HL-60 (cell line): Measurements from ENCODE around the gene ZMYND10.

Source experiments
- DNase-seq, 2 experiments: peaks; one replicate each; pipeline ENCODE4 v3.0.0-alpha.2; 2010 to 2020; ENCODE audit warnings: low read depth in 1 of 2, low spot score in 1 of 2
- H3K27ac ChIP-seq: fragments of 250-450 bp; sonication (Bioruptor Pico); replicated peaks from 2 replicates; pipeline ENCODE4 v1.5.1; 2020; ENCODE audit warnings: mild to moderate bottlenecking, moderate library complexity
- H3K27me3 ChIP-seq: fragments of 250-450 bp; sonication (Bioruptor Pico); 2 replicates; pipeline ENCODE4 v1.5.1; 2021; ENCODE audit warnings: mild to moderate bottlenecking, moderate library complexity; ENCODE audit not compliant: insufficient read depth, poor library complexity, severe bottlenecking
- H3K4me3 ChIP-seq: replicated peaks from 2 replicates; pipeline ENCODE4 v1.5.1; 2011; ENCODE audit warnings: mild to moderate bottlenecking, control low read depth, low read length; ENCODE audit not compliant: insufficient read depth
- GABPA ChIP-seq: IDR thresholded peaks from 2 replicates; pipeline ENCODE4 v1.6.1; 2012; ENCODE audit warnings: low read depth
- POLR2AphosphoS5 ChIP-seq: IDR thresholded peaks from 2 replicates; pipeline ENCODE4 v1.6.1; 2012; ENCODE audit warnings: low read depth
- SPI1 ChIP-seq: IDR thresholded peaks from 2 replicates; pipeline ENCODE4 v1.6.1; 2012; ENCODE audit warnings: low read depth, mild to moderate bottlenecking, borderline replicate concordance
- TF ChIP-seq, protein P1 (sequence below): IDR thresholded peaks from one replicate; pipeline ENCODE4 v1.5.1; 2011; ENCODE audit warnings: low read length, control low read depth, inconsistent platforms; ENCODE audit not compliant: insufficient read depth
- TF ChIP-seq, protein P2 (sequence below): IDR thresholded peaks from 2 replicates; pipeline ENCODE4 v1.6.1; 2012; ENCODE audit warnings: low read depth; ENCODE audit not compliant: insufficient replicate concordance

Gene ZMYND10

DNA sequence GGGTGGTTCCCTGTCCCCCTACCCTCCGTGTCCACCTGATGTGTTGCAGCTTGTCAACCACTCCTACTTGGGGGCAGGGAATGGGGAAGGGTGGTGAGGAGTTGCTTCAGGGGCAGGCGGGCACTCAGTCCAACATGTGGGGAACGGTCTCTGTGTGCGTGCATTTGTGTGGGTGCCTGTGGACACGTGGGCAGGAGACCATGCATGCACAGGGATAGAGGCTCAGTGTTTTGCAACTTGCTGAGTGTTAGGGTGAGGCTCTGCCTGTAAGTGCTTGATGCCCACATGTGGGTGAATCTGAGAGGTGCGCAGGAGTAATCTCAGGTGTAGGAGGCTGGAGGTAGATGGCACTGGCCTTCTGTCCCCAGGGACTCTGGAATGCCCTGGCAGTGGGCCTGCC, 38.2 kb upstream of the ZMYND10 start:
- Histone ChIP-seq H3K27me3 (peaks cover 3% of the 10 kb centered on the region), H3K4me3 (no peak overlapping the region), H3K27ac (no peak overlapping the region)
- TF ChIP-seq SPI1 (no peak), GABPA (no peak), POLR2AphosphoS5 (no peak)
- TF ChIP-seq, protein P1, sequence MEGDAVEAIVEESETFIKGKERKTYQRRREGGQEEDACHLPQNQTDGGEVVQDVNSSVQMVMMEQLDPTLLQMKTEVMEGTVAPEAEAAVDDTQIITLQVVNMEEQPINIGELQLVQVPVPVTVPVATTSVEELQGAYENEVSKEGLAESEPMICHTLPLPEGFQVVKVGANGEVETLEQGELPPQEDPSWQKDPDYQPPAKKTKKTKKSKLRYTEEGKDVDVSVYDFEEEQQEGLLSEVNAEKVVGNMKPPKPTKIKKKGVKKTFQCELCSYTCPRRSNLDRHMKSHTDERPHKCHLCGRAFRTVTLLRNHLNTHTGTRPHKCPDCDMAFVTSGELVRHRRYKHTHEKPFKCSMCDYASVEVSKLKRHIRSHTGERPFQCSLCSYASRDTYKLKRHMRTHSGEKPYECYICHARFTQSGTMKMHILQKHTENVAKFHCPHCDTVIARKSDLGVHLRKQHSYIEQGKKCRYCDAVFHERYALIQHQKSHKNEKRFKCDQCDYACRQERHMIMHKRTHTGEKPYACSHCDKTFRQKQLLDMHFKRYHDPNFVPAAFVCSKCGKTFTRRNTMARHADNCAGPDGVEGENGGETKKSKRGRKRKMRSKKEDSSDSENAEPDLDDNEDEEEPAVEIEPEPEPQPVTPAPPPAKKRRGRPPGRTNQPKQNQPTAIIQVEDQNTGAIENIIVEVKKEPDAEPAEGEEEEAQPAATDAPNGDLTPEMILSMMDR, result no peak
- TF ChIP-seq, protein P2, sequence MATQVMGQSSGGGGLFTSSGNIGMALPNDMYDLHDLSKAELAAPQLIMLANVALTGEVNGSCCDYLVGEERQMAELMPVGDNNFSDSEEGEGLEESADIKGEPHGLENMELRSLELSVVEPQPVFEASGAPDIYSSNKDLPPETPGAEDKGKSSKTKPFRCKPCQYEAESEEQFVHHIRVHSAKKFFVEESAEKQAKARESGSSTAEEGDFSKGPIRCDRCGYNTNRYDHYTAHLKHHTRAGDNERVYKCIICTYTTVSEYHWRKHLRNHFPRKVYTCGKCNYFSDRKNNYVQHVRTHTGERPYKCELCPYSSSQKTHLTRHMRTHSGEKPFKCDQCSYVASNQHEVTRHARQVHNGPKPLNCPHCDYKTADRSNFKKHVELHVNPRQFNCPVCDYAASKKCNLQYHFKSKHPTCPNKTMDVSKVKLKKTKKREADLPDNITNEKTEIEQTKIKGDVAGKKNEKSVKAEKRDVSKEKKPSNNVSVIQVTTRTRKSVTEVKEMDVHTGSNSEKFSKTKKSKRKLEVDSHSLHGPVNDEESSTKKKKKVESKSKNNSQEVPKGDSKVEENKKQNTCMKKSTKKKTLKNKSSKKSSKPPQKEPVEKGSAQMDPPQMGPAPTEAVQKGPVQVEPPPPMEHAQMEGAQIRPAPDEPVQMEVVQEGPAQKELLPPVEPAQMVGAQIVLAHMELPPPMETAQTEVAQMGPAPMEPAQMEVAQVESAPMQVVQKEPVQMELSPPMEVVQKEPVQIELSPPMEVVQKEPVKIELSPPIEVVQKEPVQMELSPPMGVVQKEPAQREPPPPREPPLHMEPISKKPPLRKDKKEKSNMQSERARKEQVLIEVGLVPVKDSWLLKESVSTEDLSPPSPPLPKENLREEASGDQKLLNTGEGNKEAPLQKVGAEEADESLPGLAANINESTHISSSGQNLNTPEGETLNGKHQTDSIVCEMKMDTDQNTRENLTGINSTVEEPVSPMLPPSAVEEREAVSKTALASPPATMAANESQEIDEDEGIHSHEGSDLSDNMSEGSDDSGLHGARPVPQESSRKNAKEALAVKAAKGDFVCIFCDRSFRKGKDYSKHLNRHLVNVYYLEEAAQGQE, result no peak
- DNase-seq, result no peak

DNA sequence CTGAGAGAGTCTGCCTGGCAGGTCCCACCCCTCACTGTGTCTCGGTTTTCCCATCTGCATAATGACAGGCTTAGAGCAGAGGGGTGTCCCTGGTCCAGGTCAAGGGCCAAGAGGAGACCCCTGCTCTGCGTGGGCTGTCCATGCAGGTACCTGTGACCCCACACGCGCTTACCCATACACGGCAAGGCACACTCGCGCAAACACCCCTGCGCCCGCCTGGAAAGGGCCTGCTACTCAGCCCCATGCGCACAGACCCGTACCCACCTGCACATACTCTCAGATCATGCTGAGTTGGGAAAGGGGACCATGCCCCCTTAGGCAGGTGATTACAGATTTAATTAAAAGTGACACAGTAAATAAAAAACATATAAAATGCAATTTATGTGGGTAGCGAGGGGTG, 37.2 kb upstream of the ZMYND10 start:
- no peak overlapping the region for H3K4me3 ChIP-seq
- H3K27me3 ChIP-seq, result peaks cover 3% of the 10 kb centered on the region
- no peak for DNase-seq
- H3K27ac ChIP-seq, result no peak overlapping the region
- TF ChIP-seq, protein P1, result no peak
- TF ChIP-seq POLR2AphosphoS5, result no peak
- TF ChIP-seq SPI1, result no peak
- no peak for TF ChIP-seq GABPA
- TF ChIP-seq, protein P2, result no peak

DNA sequence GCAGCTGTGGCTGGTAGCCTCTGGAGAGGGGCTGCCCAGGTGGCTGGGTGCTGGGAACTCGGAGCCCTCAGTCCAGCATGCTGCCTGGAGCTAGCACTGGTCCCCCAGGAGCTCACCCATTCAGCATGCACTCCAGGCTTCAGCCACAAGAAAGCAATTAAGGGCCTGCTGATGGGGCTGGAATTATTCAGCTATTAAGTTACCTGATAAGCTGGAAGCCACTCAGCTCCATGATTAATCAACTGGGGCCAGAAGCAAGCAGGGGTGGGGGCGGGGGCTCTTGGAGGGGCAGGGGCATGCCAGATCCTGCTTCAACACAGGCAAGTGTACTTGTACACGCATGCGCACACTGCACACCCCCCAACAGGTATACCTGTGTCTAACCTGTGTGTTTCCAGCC, 35.9 kb upstream of the ZMYND10 start:
- no peak overlapping the region for H3K27ac ChIP-seq
- peaks cover 3% of the 10 kb centered on the region for H3K27me3 ChIP-seq
- no peak overlapping the region for H3K4me3 ChIP-seq
- TF ChIP-seq, protein P2, result no peak
- TF ChIP-seq GABPA, result no peak
- no peak for TF ChIP-seq SPI1
- TF ChIP-seq, protein P1, result no peak
- TF ChIP-seq POLR2AphosphoS5, result no peak
- DNase-seq, result no peak
